GM12892 (cell line): ENCODE measurements around the gene PHACTR4.

Experiments used
- POLR2A ChIP-seq: IDR thresholded peaks from 2 replicates; pipeline ENCODE4 v1.6.1; 2011; ENCODE audit warnings: low read depth, low read length, control low read depth
- POLR2AphosphoS5 ChIP-seq: IDR thresholded peaks from 2 replicates; pipeline ENCODE4 v1.6.1; 2011; ENCODE audit warnings: low read depth, low read length, control low read depth

DNA sequence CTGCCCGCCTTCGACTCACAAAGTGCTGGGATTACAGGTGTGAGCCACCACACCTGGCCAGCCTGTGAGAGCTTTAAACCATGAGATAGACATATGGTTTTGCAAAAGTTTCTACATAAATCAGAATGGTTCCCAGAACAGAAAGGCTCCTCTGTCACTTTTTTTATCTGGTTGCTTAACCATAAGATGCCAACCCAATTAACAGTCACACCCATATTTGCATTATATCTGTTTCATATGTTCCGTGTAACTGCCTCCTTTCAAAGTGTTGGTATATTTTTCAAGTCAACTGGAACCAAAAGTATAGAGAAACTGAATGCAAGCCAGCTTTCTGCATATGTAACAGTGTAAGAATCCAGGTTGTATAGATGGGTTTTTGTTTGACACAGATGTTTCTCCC, 112.6 kb downstream of the PHACTR4 start:
- no peak for TF ChIP-seq POLR2AphosphoS5
- no peak for TF ChIP-seq POLR2A
